MM.1S (cell line): Measurements from ENCODE around the gene S1PR2.

Experiments
- DNase-seq: peaks from one replicate; pipeline ENCODE4 v3.0.0-alpha.2; 2015
- H2AFZ ChIP-seq: fragments of 300-600 bp; sonication (generic); 2 replicates; pipeline ENCODE4 v1.6.0; 2016; ENCODE audit warnings: antibody characterized with exemption, low read length
- H3F3A ChIP-seq: fragments of 300-600 bp; sonication (generic); 2 replicates; pipeline ENCODE4 v1.6.1; 2016; ENCODE audit warnings: mild to moderate bottlenecking, antibody characterized with exemption, low read length, moderate library complexity, mixed read lengths; ENCODE audit not compliant: insufficient read depth
- H3K27ac ChIP-seq: fragments of 300-600 bp; sonication (generic); 2 replicates; pipeline ENCODE4 v1.5.1; 2016; ENCODE audit warnings: mild to moderate bottlenecking, low read length
- H3K27me3 ChIP-seq: fragments of 300-600 bp; sonication (generic); replicated peaks from 2 replicates; pipeline ENCODE4 v1.6.0; 2016; ENCODE audit warnings: low read length; ENCODE audit not compliant: insufficient read depth
- H3K36me3 ChIP-seq: fragments of 300-600 bp; sonication (generic); replicated peaks from 2 replicates; pipeline ENCODE4 v1.6.1; 2016; ENCODE audit warnings: mild to moderate bottlenecking, low read length, mixed read lengths; ENCODE audit not compliant: insufficient read depth
- H3K4me1 ChIP-seq: fragments of 300-600 bp; sonication (generic); 2 replicates; pipeline ENCODE4 v1.6.1; 2016; ENCODE audit warnings: low read length, mixed read lengths
- H3K4me2 ChIP-seq: fragments of 300-600 bp; sonication (generic); 2 replicates; pipeline ENCODE4 v1.6.0; 2016; ENCODE audit warnings: low read depth, low read length
- H3K4me3 ChIP-seq: fragments of 300-600 bp; sonication (generic); 2 replicates; pipeline ENCODE4 v1.5.1; 2016; ENCODE audit warnings: low read length, mixed read lengths
- H3K79me2 ChIP-seq: fragments of 300-600 bp; sonication (generic); 2 replicates; pipeline ENCODE4 v1.6.1; 2016; ENCODE audit warnings: mixed run types, low read length, mixed read lengths
- H3K9ac ChIP-seq: fragments of 300-600 bp; sonication (generic); 2 replicates; pipeline ENCODE4 v1.6.1; 2016; ENCODE audit warnings: low read length, mixed read lengths
- H3K9me2 ChIP-seq: fragments of 300-600 bp; sonication (generic); replicated peaks from 2 replicates; pipeline ENCODE4 v1.6.1; 2016; ENCODE audit warnings: mild to moderate bottlenecking, low read length, mixed read lengths; ENCODE audit not compliant: insufficient read depth
- H3K9me3 ChIP-seq: fragments of 300-600 bp; sonication (generic); replicated peaks from 2 replicates; pipeline ENCODE4 v1.6.1; 2016; ENCODE audit warnings: mild to moderate bottlenecking, low read length, mixed read lengths; ENCODE audit not compliant: insufficient read depth
- H4K20me1 ChIP-seq: fragments of 300-600 bp; sonication (generic); 2 replicates; pipeline ENCODE4 v1.6.1; 2016; ENCODE audit warnings: mild to moderate bottlenecking, low read length, moderate library complexity, mixed read lengths; ENCODE audit not compliant: insufficient read depth
- EZH2 ChIP-seq: fragments of 300-600 bp; sonication (generic); optimal IDR thresholded peaks from 2 replicates; pipeline ENCODE3; 2017; ENCODE audit warnings: low read depth, mild to moderate bottlenecking, antibody characterized with exemption, low read length, mixed read lengths
- EZH2phosphoT487 ChIP-seq: fragments of 300-600 bp; sonication (generic); IDR thresholded peaks from 2 replicates; pipeline ENCODE4 v1.6.1; 2018; ENCODE audit warnings: antibody characterized with exemption, low read length
- TF ChIP-seq, protein P1 (sequence below): fragments of 300-600 bp; sonication (generic); IDR thresholded peaks from 2 replicates; pipeline ENCODE4 v1.5.1; 2016; ENCODE audit warnings: antibody characterized with exemption, low read length, mixed read lengths

Gene S1PR2

DNA sequence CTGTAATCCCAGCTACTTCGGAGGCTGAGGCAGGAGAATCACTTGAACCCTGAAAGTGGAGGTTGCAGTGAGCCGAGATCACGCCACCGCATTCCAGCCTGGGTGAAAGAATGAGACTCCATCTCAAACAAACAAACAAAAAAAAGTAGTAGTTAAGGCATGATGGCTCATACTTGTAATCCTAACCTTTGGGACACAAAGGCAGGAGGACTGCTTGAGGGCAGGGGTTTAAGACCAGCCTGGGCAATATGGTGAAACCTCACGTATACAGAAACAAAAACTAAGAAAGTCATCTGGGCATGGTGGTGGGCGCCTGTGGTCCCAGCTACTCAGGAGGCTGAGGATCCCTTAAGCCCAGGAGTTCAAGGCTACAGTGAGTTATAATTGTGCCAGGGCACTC is 38.2 kb downstream of the S1PR2 start:
- no peak overlapping the region for H3K9ac ChIP-seq
- TF ChIP-seq, protein P1, sequence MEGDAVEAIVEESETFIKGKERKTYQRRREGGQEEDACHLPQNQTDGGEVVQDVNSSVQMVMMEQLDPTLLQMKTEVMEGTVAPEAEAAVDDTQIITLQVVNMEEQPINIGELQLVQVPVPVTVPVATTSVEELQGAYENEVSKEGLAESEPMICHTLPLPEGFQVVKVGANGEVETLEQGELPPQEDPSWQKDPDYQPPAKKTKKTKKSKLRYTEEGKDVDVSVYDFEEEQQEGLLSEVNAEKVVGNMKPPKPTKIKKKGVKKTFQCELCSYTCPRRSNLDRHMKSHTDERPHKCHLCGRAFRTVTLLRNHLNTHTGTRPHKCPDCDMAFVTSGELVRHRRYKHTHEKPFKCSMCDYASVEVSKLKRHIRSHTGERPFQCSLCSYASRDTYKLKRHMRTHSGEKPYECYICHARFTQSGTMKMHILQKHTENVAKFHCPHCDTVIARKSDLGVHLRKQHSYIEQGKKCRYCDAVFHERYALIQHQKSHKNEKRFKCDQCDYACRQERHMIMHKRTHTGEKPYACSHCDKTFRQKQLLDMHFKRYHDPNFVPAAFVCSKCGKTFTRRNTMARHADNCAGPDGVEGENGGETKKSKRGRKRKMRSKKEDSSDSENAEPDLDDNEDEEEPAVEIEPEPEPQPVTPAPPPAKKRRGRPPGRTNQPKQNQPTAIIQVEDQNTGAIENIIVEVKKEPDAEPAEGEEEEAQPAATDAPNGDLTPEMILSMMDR = no peak
- TF ChIP-seq EZH2phosphoT487 (no peak), EZH2 (no peak)
- H3K9me2 ChIP-seq = no peaks in the 10 kb centered on the region
- no peak for DNase-seq
- H3K4me1 ChIP-seq = peaks cover 4% of the 10 kb centered on the region; the same call in 1 of the 2 replicates
- H3K4me2 ChIP-seq = peak overlapping the region; percentile 97; the same call in 1 of the 2 replicates
- peak overlapping the region; percentile 98; the same call in 1 of the 2 replicates for H3K4me3 ChIP-seq
- H2AFZ ChIP-seq = no peak overlapping the region
- no peaks in the 10 kb centered on the region for H3K27me3 ChIP-seq
- peaks cover 32% of the 10 kb centered on the region for H4K20me1 ChIP-seq
- no peak overlapping the region for H3K27ac ChIP-seq
- H3K79me2 ChIP-seq = peaks cover 68% of the 10 kb centered on the region
- no peaks in the 10 kb centered on the region for H3K9me3 ChIP-seq
- H3K36me3 ChIP-seq = no peaks in the 10 kb centered on the region; the same call in 1 of the 2 replicates
- no peaks in the 10 kb centered on the region for H3F3A ChIP-seq

GRCh38 chr19:10191347-10191746 is 39.8 kb downstream of the S1PR2 start:
- H4K20me1 ChIP-seq = peaks cover 46% of the 10 kb centered on the region
- H2AFZ ChIP-seq = no peak overlapping the region
- H3K27ac ChIP-seq = no peak overlapping the region
- DNase-seq = no peak
- H3K79me2 ChIP-seq = peaks cover 83% of the 10 kb centered on the region
- no peak overlapping the region for H3K4me2 ChIP-seq
- no peaks in the 10 kb centered on the region for H3K9me3 ChIP-seq
- H3K36me3 ChIP-seq = no peaks in the 10 kb centered on the region; the same call in 1 of the 2 replicates
- H3K27me3 ChIP-seq = no peaks in the 10 kb centered on the region
- H3K4me1 ChIP-seq = peaks cover 4% of the 10 kb centered on the region; the same call in 1 of the 2 replicates
- no peaks in the 10 kb centered on the region for H3K9me2 ChIP-seq
- no peak overlapping the region for H3K4me3 ChIP-seq
- H3F3A ChIP-seq = no peaks in the 10 kb centered on the region
- no peak overlapping the region for H3K9ac ChIP-seq
- TF ChIP-seq EZH2 (no peak), EZH2phosphoT487 (no peak)
- TF ChIP-seq, protein P1 = no peak

- H3K9me3 ChIP-seq = no peaks in the 10 kb centered on the region
- peaks cover under 1% of the 10 kb centered on the region; the same call in 1 of the 2 replicates for H3K4me1 ChIP-seq
- H2AFZ ChIP-seq = no peak overlapping the region
- H3K27ac ChIP-seq = no peak overlapping the region
- H3K4me2 ChIP-seq = no peak overlapping the region
- no peak overlapping the region for H3K9ac ChIP-seq
- no peaks in the 10 kb centered on the region for H3K9me2 ChIP-seq
- peaks cover 52% of the 10 kb centered on the region for H4K20me1 ChIP-seq
- H3K36me3 ChIP-seq = no peaks in the 10 kb centered on the region; the same call in 1 of the 2 replicates
- no peak overlapping the region for H3K4me3 ChIP-seq
- H3F3A ChIP-seq = no peaks in the 10 kb centered on the region
- no peaks in the 10 kb centered on the region for H3K27me3 ChIP-seq
- peaks cover 96% of the 10 kb centered on the region for H3K79me2 ChIP-seq
- TF ChIP-seq EZH2phosphoT487 (no peak), EZH2 (no peak)
- TF ChIP-seq, protein P1 = no peak
- DNase-seq = no peak
These were observed 41.1 kb downstream of the S1PR2 start for GRCh38 chr19:10190026-10190425.
